ENCODE measurements around the gene PAX6.

PAX6 gene

DNA sequence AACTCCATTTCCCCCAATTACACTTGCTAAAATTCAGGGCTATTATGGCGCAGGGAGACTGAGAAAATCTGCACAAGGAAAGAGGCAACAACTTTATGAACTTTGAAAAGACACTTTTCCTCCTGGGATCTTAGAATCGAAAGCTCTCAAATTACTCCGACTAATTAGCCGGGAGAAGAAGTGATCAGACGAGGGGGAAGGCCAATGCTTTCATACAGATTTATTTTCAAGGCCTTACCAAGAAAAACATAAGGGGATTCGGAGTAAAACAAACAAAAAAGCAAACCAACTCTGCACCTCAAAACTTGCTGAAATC is 1.6 kb downstream of the PAX6 start:
- no peak for DNase-seq (ENCODE audit: low read depth in 1 of 2, low spot score in 1 of 2)

DNA sequence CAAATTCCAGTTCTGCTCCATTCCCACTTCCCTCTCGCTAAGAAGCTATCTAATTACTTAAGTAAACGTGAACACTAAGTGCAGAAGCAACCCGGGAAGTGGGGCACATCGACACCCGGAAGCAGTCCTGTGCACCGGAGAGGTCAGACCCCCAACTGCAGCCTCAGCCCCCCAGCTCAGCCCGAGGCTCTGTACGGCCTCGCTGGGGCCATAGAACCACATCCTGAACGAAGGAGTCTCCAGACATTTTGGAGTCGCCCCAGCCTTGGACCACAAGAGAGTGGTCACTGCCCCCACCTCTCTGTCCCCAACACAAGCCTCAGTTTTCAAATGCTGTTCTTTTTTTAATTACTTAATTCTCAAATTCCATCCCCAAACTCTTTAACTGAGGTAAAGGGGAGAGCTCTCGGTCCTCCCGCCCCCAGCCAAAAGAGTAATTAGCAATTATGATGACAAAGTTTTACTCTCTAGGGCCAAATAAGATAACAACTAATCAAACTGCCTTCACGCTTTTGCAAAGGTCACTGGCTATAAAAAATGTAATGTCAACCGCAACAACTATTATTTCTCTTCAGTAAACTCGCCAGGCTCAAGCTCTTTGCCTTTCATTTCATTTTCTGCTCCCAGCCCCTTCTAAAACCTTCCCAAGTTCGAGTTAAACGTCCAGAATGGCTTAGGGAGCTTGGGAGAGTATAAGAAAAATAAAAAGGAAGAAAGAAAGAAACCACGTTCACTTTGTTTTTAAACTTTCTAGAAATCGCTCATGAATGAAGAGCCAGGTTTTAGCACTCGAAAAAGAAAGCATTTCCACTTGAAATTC is 2.2 kb downstream of the PAX6 start:
- DNase-seq (ENCODE audit: low read depth in 1 of 2, low spot score in 1 of 2), result no peak

DNA sequence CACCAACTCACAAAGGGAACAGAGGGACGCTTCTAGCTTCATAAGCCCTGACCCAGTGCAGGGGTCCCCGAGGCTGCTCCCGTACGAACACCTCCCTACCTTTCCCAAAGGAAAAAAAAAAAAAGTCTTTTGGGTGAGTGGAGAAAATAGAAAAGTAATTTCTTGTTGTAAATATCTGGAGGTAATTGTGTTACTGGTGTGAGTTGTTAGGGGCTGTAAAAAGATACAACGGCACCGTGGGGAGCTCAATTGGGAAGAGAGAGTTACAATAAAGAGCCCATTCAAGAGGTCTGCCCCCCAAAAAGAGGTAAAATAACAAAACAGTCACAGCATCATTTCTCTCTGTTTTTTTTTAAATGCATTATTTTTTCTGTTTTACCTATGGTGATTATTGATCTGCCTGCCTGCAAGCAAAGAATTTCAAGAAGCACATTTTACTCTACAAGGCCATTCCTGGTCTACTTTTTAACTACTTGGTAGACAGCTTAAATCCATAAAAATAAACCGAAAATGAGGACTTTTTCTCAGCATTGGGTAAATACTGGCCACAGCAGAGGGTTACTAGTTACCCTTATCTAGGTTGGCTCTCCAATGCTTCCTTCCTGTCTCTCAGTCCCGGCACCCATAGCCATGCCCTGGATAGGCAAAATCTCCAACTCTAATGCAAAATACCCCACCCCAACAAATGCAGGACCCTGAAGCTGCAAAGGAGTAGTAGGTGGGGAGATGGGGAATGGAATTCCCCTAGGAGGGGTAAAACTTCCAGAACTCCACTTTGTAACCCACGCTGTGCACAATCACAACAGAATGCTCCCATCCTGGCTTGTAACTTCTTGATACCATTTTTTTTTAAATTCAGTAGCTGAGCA is 3.1 kb downstream of the PAX6 start:
- no peak for DNase-seq (ENCODE audit: low read depth in 1 of 2, low spot score in 1 of 2)

DNA sequence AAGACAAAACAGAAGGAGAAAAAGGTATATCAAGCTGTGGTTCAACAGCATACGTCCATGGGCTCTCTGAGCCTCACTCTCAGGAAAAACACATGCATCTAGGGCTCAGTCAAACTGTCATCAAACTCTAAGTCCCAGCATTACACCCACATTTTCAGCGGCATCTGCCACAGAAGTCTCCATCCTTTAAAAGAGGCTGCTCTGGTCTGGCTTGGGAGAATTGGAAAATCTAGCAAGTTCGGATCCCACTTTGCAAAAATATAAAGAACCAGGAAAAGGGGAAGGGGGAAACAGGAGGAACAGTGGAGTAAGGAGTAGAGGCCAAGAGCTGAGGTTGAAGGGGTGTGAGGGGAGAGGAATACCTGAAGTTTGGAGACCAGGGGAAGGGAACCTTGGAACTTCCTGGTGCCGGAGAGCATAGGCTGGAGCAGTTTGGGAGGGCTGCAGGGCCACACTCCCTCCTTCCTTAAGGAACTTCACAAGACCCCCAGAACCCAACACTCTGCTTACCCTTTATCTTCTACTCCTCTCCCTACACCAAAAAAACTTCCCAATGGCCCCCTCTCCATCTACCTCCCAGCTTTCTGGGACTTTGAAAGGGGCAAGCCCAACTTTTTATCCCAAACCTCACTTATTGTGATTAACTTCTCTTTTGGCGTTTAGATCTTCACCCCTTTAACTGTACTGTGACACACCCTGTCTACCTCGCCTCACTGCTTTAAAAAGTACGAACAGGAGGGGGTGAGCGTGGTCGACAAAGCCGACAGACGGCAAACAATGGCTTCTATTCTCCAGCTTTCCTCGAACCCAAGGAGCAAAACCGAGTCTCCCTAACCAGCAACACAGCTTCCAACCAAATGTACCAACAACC is 4.0 kb downstream of the PAX6 start:
- DNase-seq (ENCODE audit: low read depth in 1 of 2, low spot score in 1 of 2), result no peak

DNA sequence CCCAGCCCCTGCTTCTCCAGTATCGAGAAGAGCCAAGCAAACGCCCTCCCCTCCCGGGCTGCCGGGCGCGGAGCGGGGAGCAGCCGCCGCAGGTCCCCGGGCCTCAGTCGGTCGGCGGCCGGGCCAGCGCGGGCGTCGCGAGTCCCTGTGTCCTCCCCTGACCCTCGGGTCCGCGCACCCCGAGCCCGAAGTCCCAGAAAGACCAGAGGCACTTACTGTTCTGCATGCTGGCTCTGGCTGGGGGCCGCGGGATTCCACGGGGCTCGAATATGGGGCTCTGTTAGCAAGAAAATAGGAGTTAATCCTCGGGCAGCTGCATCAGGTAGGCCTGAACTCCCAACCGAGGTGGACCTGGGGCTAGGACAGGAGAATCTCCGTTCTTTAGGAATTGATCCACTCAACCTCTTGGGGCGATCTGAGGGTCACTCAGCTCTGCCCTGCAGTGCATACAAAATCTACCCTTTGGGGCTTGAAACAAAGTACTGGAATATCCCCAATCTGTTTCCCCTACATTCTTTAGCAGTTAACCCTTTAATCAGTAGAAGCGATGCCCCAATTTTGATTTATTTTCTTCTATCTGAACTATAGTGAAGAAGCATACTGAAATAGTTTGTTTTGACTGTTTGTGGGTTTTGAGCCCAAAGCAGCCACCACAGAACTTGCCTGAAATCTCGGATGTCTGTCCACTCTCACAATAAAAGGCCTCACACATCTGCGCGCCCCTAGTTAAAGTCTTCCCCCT is 4.8 kb downstream of the PAX6 start:
- DNase-seq (ENCODE audit: low read depth in 1 of 2, low spot score in 1 of 2), result no peak

DNA sequence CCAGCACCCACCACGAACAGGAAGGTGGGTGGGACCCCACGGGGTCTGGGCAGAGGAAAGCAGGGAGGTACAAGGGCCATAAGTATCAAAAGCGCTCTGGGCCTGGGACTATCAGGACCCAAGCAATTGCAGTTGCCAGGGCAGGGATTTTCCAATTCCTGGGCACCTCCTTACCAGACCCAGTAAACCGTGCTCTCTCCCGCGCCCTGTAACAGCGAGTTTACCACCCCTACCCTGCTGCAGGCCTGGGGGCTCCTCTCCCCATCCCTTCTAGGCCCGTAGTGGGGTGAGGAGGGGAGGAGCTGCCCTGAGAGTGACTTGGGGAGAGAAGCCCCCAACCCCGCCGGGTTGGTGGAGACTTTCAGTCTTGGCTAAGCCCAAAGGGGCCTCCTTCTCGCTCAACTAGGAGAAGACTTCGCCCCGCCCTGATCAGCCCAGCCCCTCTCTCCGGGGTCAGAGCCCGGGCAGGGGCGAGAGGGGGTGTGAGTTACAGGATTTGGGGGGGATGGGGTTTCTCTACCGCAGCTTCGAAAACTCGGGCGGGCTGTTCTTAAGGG is 5.4 kb downstream of the PAX6 start:
- DNase-seq (ENCODE audit: low read depth in 1 of 2, low spot score in 1 of 2), result no peak

DNA sequence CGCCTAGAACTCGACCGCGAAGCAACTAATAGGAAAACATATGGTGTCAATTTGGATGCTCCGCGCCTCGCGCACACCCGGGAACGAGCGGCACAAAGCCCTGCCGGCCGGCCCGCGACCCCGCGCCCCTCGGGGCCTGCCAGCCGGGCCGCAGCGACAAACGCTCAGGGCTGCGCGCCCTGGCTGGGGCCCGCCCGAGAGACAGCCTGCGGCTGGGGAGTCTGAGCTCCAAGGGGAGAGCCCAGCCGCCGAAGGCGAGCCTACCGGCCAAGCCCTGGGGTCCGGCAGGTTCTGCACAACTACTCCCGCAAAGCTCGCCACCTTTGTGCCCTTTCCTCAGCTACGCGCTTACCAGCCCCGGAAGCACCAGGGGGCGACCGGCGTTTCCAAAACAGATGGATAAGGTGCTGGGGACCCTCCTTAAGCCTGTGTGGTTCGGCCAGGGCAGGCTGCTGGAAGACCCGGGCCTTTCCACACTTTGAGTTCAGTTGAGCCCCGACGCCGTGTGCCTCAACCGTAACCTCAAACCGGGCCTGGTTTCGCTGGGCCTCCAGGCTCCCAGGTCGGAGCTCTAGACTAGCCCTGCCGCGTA is 6.0 kb downstream of the PAX6 start:
- no peak for DNase-seq (ENCODE audit: low read depth in 1 of 2, low spot score in 1 of 2)

DNA sequence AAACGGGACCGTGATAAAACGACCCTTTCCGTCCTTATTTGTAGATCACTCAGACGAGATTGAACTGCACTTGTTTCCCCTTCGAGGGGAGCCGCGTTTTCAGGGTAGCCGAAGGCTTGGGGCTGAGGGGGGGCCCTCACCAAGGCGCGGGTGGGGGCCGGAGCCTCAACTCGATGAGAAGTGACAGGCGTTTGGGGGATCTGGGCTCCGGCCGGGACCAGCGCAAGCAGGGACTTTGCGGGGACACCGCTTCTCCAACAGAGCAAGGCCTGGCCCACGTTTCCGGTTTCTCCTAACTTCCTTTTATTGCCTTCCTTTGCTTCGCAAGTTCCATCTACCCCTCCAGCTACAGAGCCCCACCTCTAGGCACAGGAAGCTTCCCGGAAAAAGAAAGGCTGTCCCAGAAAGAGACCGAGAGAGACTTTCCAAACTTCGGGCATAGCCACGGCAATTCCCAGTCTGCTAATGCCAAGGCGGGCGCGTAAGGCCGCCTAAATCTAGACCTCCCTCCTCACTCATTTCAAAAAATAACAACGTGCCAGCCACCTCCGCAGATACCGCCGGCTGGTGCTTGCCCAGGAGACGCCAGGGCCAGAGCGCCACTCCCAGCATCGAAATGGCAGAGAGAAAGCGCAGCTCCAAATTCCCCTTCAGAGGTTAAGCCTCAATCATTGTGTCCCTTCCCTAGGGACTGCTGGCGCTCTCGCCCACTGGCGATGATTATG is 6.6 kb downstream of the PAX6 start:
- no peak for DNase-seq (ENCODE audit: low read depth in 1 of 2, low spot score in 1 of 2)

DNA sequence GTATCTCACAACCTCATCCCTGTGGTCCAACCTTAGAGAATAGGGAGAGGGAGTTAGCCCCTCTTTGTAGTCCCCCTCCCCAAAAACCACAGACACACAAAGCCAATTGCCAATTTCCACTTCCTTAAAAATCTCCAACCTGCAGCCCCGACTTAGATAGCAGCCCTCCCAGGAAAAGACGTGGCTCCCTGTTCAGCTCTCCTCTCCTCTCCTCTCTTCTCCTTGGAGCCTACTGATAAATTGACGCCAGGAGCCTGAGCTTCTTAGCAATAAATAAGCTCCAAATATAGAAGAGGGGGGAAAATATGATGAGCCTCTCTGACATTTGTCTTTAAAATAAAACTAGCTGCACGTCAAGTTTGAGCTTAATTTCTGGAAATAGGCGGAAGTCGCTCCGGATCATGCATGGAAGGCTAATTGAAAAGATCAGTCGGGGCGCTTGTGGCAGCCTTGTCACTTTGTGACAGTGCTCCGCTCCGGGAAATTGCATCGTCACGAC is 7.3 kb downstream of the PAX6 start:
- no peak for DNase-seq (ENCODE audit: low read depth in 1 of 2, low spot score in 1 of 2)

DNA sequence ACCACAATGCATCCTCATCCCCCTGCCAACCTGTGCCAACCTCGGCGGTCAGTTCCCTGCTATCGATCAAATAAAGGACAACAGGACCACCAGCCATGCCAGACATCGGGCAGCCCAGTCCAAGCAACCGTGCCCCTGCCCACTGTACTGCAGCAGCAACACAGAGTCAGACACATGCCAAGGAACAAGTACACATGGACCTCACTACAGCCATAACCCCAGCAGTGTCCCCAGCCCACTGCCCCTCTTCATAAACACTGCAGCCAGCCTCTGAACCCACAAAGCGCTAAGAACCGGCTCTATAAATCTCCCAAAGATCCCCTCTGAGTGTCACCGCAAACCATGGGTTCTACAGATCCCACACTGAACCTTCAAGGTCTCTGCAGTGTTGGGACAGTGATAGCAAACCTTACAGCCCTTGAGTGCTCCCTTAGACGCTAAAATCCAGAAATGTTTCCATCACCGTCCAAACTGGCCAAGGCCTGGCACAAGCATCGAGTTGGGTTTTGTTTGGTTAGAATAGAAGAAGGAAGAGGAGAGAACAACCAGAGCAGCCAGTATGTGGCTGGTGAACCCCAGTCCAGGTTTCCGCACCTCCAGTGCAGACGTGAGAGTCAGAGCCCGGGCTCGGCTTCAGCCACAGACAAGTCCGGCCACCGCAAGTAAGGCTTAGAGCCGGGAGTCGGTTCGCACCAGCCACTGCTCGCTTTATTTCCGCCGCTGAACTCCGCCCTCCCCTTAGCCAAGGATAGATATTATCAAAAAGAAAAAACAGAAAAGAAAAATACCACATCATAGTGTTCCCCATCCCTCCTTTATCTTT is 7.9 kb downstream of the PAX6 start:
- DNase-seq (ENCODE audit: low read depth in 1 of 2, low spot score in 1 of 2), result no peak

DNA sequence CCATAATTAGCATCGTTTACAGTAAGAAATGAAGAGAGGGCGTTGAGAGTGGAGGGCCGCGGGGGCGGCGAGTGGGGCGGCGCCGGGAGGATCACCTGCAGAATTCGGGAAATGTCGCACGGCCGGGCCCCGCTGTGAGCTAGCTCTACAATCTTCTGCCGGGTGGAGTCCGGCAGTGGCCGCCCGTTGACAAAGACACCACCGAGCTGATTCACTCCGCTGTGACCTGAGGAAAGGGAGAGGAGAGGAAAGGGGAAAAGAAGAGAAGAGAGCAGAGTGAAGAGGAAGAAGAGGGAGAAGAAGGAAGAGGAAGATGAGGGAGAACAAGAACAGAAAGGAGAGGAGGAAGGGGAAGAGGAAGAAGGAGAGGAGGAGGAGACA is 8.5 kb downstream of the PAX6 start:
- no peak for DNase-seq (ENCODE audit: low read depth in 1 of 2, low spot score in 1 of 2)

DNA sequence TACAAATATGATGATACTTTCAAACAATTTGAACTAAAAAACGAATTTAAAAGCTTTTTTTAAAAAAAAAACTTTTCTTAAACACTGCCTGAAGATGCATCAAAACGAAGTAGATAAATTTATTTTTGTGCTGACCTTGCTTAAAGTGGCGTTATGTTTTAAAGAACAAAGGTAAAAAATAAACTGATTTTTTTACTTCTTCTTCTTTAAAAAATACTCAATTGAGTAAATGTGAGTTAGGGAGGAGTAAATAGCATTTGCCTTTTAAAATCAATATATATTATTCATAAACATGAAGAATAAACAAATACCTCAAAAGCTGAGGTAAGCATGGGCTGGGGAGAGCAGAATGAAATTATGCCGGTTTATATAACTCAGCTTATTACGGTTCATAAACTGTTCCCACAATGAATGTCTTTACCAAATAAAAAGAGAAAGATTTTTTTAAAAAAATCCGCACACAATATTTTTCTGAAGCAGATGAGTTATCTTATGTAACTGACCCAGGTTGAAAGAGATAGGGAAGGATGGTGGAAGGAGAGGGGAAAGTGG is 9.0 kb downstream of the PAX6 start:
- no peak for DNase-seq (ENCODE audit: low read depth in 1 of 2, low spot score in 1 of 2)

DNA sequence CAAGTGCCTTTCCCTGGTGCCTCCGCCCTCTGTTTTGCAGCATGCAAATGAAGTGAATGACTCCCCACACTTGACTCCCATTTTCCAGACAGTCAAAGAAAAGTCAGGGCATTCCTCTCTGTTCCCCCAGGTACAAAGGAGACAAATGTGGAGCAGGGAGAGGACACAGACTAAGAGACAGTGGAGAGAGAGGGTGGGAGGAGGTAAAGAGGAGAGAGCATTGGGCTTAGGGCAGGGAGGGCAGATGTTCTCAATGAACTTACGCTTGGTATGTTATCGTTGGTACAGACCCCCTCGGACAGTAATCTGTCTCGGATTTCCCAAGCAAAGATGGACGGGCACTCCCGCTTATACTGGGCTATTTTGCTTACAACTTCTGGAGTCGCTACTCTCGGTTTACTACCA is 9.8 kb downstream of the PAX6 start:
- DNase-seq (ENCODE audit: low read depth in 1 of 2, low spot score in 1 of 2), result no peak

DNA sequence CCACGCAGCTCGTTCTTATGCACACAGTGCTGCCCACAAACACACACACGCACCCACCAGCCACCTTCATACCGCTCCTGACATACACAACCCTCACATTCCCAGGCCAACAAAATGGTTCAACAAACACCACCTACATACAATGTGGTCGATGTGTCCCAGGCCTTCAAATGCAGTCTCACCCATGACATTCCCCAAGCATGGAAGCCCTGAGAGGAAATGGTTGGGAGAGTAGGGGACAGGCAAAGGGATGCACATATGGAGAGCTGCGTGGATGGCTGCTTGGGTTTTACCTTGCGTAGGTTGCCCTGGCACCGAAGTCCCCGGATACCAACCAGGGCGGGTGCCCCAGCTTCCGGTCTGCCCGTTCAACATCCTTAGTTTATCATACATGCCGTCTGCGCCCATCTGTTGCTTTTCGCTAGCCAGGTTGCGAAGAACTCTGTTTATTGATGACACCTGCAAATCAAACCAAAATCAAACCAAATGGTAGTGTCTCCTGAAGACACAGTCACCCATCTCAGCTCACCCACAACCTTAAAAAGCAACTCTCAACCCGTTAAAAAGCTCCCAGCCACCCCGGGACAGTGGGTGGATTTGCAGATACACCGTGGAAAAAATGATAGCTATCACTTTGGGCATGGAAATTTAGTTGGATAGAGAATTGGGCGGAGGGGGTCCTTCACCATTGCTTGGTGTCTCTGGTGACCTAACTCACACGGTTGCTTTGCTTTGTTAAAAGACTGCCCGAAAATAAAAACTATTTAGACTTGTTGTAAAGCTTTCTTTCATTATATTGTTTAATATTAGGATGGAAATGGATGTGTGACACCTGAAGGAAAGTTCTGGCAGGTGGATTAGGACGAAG is 10.5 kb downstream of the PAX6 start:
- DNase-seq (ENCODE audit: low read depth in 1 of 2, low spot score in 1 of 2), result no peak

DNA sequence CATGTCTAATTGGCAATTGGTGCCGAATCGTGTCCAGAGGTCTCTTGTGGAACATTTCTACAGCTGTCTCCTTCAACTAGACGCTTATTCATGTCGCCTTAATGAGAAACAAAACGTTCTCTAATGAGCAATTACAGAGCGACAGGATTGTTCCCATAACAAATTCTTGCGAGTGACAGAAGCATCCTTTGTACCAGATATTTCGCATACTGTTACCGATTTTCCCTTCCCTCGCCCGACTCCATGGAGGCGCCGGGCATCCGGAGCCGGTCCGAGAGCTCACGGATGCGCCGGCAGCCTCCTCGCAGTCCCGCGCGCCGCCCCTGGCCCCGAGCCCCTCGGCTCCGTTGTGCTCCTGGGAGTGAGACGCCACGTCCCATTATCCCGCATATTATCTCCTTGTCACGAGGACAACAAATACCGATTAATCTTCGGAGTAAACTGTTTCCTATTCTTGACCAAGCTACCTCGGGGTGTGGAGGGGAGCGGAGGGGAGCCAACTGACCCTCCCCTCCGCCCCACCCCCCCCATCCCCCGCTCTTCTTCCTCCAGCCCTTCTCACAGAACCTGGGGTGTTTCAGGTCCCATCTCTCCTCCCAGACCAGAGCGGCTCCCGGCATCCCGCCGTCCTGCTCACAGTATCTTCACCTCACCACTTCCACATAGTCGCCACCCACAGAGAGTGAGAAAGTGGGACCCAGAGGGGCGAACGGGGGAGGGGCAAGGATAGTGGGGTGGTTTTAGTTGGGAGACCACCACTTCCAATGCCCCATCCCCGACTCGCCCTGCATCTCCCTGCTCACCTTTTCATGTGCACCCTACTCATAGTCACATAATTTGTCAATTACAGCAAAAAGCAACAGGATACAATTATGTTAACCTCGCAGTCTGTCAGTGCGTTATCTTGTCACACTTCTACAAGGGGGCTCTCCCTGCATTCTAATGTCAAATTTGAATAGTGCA is 11.4 kb downstream of the PAX6 start:
- DNase-seq (ENCODE audit: low read depth in 1 of 2, low spot score in 1 of 2), result no peak
